ENCODE results near the gene SPAG7.
A peak's percentile ranks its signal among the peaks of the same experiment; 100 is the strongest.

Gene SPAG7

GRCh38 chr17:4967539-4968485 is at the start of gene SPAG7:
Gene SPAG7, minus strand, starts transcription at chr17:4967817. Its CDS starts 13 bp downstream, at chr17:4967804.
- peak; percentile 89 for DNase-seq

DNA sequence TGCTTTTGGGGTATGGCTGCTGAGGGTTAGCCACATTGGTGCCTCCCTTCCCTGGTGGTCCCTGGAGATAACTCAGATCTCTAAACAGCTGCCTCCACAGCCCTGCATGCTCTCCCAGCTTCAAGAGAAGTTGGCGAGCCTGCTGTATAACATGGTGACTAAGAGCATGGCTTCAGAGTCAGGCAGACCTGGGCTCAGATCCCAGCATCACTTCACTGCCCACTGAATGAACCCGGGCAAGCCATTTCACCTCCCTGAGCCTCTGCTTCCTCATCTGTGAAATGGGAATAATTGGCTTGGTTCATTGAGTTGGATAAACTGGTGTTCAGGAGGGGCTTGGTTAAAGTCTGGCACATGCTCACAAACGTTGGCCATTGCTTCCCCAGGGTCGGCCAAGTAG is 46.7 kb upstream of the SPAG7 start:
- DNase-seq = no peak

DNA sequence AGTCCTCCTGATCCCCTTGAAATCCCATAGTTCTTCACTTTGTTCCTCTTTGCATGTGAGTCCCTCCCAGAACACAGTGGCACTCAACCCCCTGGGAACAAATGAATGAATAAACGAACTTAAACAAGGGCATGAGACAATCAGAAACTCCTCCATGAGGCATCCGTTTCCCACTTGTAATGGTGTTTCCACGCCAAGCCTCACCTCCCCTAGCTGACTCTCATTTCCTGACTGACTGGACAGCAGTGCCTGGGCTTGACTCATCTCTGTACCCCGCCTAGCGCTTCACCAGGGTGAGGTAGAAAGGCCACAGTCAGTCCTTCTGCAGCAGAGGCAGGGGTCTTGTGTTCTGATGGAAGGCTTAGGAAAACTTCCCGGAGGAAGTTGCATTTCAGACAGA is 44.3 kb upstream of the SPAG7 start:
- no peak for DNase-seq

- DNase-seq = no peak
Observed at GRCh38 chr17:5003214-5003867, 35.7 kb upstream of the SPAG7 start.

DNA sequence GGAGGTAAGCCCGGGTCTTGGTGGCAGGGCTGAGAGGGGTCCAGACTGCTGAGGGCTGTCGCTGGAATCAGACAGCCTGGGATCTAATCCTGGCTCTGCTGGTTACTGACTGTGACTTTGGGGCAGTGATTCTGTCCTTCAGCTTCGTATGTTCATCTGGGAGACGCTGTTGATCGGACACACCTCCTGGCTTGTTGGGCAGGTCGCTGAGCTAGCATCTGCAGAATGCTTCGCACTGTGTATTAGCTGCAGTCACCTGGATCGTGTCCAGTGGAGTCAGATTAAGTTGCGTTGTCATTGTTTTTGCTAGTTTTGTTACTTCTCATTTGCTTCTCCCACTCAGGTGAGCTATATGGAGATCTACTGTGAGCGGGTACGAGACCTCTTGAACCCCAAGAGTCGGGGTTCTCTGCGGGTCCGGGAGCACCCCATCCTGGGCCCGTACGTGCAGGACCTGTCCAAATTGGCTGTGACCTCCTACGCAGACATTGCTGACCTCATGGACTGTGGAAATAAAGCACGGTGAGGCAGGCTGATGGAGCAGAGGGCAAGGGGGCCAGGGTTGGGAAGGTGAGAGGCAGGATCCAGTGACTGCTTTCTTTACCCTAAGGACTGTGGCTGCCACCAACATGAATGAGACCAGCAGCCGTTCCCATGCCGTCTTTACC is 34.6 kb upstream of the SPAG7 start:
- no peak for DNase-seq

DNA sequence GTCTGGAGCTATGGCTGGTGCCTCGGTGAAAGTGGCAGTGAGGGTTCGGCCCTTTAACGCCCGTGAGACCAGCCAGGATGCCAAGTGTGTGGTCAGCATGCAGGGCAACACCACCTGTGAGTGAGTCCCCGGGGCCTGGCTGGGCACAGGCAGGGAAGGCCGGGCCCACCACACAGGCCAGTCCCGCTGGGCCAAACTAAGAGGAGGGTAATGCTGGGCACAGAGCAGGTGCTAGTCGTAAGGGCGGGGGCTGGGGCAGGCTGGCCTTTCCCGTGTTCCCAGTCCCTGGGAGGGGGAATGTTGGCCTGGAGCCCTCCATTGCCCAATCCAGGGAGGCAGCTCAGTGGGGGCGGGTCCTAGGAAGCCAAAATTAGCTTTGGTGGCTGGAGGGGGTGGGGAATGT is 32.6 kb upstream of the SPAG7 start:
- no peak for DNase-seq

DNA sequence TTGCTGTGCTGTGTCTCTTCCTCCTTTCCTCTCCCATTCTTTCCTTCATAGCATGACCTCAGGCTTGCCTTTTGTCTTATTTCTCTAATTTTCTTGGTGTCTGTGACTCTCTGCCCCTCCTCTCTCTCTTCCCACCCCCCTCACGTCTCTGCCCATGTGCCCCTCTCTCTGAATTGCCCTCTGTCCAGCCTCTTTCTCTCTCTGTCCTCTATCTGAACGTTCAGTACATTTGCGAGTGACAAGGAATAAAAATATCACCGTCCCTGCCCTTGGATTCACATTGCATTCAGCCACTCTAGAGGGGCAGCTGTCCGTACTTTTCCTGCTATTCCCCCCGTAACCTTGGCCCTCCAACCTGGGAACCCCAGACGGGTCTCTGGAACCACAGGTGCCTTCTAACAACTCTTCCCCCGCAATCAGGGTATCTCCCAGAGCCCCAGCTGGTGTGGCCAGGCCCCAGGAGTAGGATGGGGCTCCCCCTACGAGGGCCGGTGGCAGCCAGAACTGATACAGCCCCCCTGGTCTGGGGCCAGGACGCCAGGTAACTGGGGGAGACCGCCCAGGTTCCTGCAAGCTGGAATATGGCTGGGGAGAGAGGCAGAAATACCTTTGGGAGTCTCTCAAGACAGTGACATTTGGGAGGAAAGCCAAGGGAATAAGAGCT is 31.9 kb upstream of the SPAG7 start:
- DNase-seq = no peak

DNA sequence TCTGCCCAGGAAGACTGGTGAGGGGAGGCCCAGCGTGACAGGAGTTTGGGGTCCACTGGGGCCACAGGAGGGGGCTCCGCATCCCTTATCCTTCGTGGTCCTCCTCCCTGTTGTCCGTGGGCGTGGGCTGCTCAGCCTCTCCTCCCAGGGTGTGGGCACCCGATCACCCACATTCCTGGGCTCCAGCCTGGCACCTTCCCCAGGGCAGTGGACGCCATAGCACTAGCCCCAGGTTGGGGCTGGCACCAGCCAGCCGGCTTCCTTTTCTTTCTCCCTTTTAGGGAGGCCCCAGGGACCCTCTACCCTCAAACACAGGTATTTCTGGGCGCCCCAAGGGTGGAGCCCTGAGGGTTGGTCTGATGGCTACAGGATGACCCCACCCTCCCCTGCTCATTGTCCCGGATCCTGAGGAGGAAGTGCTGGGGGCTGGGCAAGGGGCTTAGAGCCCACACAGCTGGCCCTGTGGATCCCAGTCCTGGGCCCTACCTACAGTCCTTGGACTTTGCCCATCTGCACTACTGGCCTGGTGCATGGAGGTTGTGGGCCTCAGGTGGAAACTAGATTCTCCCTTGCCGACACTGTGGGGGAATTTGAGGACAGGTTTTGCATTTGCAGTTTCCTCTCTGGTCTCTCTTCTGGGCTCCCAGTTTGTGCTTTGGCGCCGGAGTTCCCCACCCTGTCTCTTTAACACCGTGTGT is 31.3 kb upstream of the SPAG7 start:
- no peak for DNase-seq

DNA sequence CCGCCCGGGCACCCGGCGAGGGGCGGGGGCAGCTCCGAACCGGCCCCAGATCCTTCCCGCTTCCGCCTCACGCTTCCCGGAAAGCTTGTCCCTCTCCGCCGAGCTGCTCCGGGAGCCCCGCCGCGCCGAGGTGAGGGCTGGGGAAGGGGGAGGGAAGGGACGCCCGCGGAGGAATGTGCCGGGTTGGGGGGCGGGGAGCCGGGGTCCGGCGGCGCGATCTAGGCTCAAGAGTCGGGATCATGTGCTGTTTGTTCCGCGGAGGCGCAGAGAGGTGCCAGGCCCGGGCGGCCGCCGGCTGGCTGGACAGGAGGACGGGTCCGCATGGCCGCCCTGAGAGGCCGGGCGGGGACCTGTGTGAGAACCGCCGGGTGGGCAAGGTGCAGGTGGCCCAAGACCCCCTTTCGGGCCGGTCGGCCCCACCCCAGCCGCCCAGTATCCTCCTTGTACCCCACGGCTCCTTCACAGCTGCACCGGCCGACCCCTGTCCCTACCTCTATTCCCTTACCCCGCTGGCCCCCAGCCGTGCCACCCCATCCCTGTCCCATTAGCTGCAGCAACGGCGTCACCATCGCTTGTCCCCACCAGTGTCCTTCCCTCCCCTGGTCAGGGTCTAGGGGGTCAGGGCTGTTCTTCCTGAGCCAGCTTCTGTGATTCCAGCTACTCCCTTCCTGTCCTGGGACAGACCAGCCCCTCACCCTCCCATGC is 30.6 kb upstream of the SPAG7 start:
- DNase-seq = no peak

GRCh38 chr17:4997302-4998026 is 29.8 kb upstream of the SPAG7 start, which contains the start of the genes INCA1 and KIF1C:
Gene INCA1, minus strand, starts transcription at chr17:4997522. Its CDS starts 3,085 bp downstream, at chr17:4994437.
Gene KIF1C, plus strand, starts transcription at chr17:4997950. Its CDS starts 2,297 bp downstream, at chr17:5000247.
- peak; percentile 90 for DNase-seq

GRCh38 chr17:4994081-4994595 is 26.5 kb upstream of the SPAG7 start:
- DNase-seq = no peak

- DNase-seq = no peak
Observed at GRCh38 chr17:4987767-4988567, 20.4 kb upstream of the SPAG7 start.

DNA sequence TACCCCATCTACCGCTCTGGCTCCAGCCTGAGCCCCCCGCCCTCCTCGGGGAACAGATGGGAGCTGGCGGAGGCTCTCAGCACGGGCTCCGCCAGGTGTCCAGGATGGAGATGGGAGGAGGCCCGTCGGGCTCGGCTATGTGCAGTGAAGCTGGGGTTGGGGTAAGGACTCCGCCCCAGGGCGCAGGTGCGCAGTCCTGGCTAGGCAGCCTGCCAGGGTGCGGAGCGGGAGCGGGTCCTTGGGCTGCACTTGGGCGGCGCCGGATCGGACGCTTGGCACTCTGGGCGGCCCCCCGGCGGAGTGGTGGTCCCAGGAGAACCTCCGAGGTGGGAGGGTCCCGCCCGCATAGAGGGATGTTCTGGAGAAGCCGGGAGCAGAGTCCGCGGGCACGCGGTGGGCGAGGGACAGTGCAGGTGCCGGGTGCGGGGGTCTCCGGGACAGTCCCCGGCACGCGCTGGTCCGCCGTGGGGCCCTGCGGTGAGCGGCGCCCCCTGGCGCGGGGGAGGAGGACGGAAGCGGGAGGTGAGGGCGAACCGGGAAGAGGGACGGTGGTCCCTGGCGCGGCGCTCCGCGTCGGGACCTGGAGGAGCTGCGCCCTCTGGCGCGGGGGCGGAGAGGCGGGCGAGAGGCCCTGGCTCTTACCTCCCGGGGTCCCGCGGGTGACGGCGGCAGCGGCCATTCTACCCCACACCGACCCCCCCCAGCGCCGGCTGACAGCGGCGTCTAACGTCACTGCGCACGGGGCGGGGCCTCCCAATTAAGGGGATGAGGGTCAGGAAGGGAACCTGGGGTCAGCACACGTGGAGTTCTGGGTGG is 19.5 kb upstream of the SPAG7 start, which contains the start of gene CAMTA2:
Gene CAMTA2 (minus strand): TSS at position 725 of the 816 bp plus-strand sequence. CDS start 1,453 bp downstream, outside the sequence.
- peak; percentile 91 for DNase-seq

DNA sequence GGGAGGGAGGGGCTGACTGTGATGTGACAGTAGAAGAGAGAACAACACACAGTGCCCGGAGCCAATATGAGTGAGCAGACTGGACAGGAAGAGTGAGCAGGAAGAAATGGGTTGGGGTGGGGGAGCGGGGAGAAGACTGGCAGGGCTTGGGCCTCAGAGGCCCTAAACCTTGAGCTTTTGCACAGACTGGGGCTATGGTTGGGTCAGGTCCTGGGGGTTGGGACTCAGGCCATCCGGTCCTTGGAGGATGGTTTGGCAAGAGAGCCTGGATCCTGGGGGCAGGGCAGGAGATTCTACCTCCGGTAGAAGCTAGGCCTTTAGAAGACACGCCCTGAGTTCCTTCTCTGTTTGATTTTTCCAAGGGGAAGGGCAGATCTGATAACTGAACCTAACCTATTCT is 18.8 kb upstream of the SPAG7 start:
- DNase-seq = no peak

- DNase-seq = no peak
Observed at GRCh38 chr17:4982305-4982704, 14.7 kb upstream of the SPAG7 start.

DNA sequence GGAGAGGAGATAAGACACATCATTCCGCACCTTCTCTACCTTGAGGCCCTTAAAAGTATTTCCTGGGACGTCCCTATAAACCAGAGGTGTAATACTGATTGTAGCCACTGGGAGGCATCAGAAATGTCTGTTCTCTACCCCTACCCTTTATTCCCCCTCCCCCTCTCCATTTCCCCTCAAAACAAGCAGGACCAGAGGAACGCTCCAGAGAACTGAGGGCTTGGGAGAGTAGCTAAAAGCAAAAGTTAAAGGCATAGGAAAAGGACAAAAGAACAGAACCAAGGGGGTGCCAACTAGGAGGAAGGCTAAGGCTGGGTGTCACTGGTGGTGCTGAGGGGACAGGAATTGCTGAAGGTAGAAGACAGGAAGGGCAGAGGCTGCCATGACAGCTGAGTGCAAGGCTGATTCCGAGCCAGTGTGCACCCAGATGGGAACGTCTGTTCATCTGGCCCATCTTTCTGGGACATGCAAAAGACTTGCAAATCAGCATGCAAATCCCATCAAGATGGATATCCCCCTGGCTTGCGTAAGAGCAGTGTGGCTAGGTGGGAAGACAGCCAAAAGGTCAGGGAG is 13.1 kb upstream of the SPAG7 start:
- no peak for DNase-seq

GRCh38 chr17:4978726-4979125 is 11.1 kb upstream of the SPAG7 start:
- DNase-seq = no peak

DNA sequence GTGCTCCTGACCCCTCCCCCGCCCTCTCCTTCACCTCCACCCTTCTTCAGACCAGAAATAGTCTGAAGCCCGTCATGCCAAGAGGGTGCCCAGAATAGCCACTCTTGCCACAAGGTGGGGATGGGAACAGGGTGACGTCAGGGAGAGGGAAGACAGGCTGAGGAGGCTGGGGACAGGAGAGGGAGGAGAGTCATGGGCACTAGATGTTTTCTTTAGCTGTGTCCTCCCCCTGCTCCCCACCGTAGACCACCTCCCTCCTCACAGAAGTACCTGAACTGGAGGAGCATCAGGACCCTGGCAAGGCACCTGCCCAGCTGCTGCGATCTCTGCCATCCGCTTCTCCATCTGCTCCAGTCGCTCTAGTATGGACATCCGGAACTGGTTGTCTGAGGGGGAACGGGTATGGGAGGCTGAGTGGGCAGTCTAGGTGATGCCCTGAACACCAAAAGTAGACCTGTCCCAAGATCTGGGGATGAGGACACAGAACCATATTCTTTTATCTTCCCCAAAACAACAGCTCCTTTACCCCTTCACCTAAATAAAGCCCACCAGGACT is 6.6 kb upstream of the SPAG7 start:
- no peak for DNase-seq

Data from stimulated activated CD4-positive, alpha-beta T cell treated with anti-CD3 and anti-CD28 coated beads, Interleukin-12 subunit alpha, Interleukin-12 subunit beta, amount 100 ng/mL, for 4 hours (primary cell).